OCI-LY1 (cell line): ENCODE data around the gene ZNF71.

Experiments used
- EZH2 ChIP-seq: fragments of 200-600 bp; sonication (generic), shearing (Covaris generic); IDR thresholded peaks from 2 replicates; pipeline ENCODE4 v1.8.0; 2017; ENCODE audit warnings: borderline replicate concordance, mixed run types, mild to moderate bottlenecking, antibody characterized with exemption, low read length, moderate library complexity, mixed read lengths
- TF ChIP-seq, protein P1 (sequence below): fragments of 200-600 bp; sonication (generic), shearing (Covaris generic); IDR thresholded peaks from 2 replicates; pipeline ENCODE4 v1.5.1; 2017; ENCODE audit warnings: mild to moderate bottlenecking, antibody characterized with exemption, low read length, moderate library complexity, mixed read lengths

DNA sequence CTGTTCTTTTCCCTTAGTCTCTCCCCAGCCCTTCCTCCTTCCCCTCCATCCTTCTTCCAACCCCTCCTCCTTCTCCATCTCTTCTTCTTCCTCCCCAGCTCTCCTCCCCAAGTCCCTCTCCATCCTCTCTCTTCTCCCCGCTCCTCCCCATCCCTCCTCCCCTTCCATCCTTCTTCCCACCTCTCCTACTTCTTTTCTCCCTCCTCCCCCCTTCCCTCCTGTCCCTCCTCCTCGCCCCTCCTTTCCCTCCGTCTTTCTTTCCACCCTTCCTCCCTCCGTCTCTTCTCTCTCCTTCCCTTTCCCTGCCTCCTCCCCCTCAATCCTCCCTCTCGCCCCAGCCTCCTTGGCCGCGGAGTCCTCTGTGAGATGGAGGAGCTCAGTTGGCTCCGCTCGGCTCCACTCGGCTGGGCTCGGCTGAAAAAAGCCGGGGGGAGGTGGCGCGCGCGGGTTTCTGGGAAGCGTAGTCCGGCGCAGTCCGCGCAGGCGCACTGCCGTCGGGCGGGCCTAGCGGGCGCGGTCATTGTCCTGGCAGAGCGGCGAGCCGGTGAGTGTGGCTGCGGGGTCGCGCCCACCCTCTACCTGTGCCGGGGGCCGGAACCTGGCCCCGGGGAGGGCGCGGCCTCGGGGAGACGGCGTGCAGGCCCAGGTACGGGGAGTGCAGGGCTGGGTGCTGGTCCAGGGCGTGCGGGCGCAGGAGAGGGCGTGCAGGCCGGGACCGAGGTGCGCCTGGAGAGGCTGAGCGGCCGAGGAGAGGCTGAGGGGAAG lies at the start of gene ZNF71:
- TF ChIP-seq, protein P1, sequence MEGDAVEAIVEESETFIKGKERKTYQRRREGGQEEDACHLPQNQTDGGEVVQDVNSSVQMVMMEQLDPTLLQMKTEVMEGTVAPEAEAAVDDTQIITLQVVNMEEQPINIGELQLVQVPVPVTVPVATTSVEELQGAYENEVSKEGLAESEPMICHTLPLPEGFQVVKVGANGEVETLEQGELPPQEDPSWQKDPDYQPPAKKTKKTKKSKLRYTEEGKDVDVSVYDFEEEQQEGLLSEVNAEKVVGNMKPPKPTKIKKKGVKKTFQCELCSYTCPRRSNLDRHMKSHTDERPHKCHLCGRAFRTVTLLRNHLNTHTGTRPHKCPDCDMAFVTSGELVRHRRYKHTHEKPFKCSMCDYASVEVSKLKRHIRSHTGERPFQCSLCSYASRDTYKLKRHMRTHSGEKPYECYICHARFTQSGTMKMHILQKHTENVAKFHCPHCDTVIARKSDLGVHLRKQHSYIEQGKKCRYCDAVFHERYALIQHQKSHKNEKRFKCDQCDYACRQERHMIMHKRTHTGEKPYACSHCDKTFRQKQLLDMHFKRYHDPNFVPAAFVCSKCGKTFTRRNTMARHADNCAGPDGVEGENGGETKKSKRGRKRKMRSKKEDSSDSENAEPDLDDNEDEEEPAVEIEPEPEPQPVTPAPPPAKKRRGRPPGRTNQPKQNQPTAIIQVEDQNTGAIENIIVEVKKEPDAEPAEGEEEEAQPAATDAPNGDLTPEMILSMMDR = no peak
- TF ChIP-seq EZH2 = no peak
